Activated CD4-positive, alpha-beta T cell treated with anti-CD3 and anti-CD28 coated beads for 36 hours (primary cell): ENCODE results near the gene KIF18B. TPM values are rescaled to one million over a fixed set of nuclear protein-coding genes. Genes with fewer than 3 reads are reported as not detected.

Experiments used
- ATAC-seq: fragments of 200-7000 bp; cut with Tn5 transposase; one replicate; pipeline ENCODE4 v1.10.0; 2021; ENCODE audit warnings: mild to moderate bottlenecking, moderate library complexity
- CTCF ChIA-PET: fragments of 350-600 bp; sonication (Branson Sonifier 250); formaldehyde crosslinking; loops from one replicate; lab custom pipeline; 2021; ENCODE audit warnings: antibody characterized with exemption; lab: Charles Lee
- POLR2A ChIA-PET: fragments of 350-600 bp; sonication (Branson Sonifier 250); formaldehyde crosslinking; loops from one replicate; lab custom pipeline; 2021; ENCODE audit warnings: antibody characterized with exemption, inconsistent platforms; lab: Charles Lee
- DNase-seq: peaks from one replicate; pipeline ENCODE4 v3.0.0-alpha.2; 2020
- H3K27ac Mint-ChIP-seq: one replicate; pipeline ENCODE4 v1.8.0; 2021; ENCODE audit warnings: mixed read lengths
- H3K27me3 Mint-ChIP-seq: one replicate; pipeline ENCODE4 v1.8.0; 2021; ENCODE audit warnings: mixed read lengths
- H3K36me3 Mint-ChIP-seq: one replicate; pipeline ENCODE4 v1.8.0; 2021; ENCODE audit warnings: low read depth, mixed read lengths
- H3K4me1 Mint-ChIP-seq: one replicate; pipeline ENCODE4 v1.8.0; 2021; ENCODE audit warnings: mixed read lengths
- H3K4me3 Mint-ChIP-seq: one replicate; pipeline ENCODE4 v1.8.0; 2021; ENCODE audit warnings: mild to moderate bottlenecking, moderate library complexity, mixed read lengths
- H3K9me3 Mint-ChIP-seq: one replicate; pipeline ENCODE4 v1.8.0; 2021; ENCODE audit warnings: low read depth, mixed read lengths
- intact Hi-C, 2 experiments: fragments of 100-400 bp; cut with DNase I in 1 of 2; cut with micrococcal nuclease in 1 of 2; formaldehyde crosslinking; loops; one replicate each; pipeline versions ENCODE4 v1.14.2 to v1.15.1; 2022 to 2024; cut with DNase I, micrococcal nuclease
- total RNA-seq, 2 experiments: library from RNA; stranded (reverse); gene quantifications; one replicate each; pipeline ENCODE4 v1.2.3, GENCODE V29; 2021

KIF18B gene
- total RNA-seq, 2 experiments from 2014 or later, result 38.9 to 48.7 TPM

- Mint-ChIP-seq H3K4me3 (no peak overlapping the region), H3K36me3 (peaks cover 38% of the 10 kb centered on the region), H3K4me1 (peaks cover 6% of the 10 kb centered on the region), H3K9me3 (no peaks in the 10 kb centered on the region), H3K27me3 (no peaks in the 10 kb centered on the region), H3K27ac (no peak overlapping the region)
- CTCF ChIA-PET, result interaction anchor here (0.6 to 1.3 kb wide), 2 partner anchors 86 to 368 kb away, joined by 3 read pairs; no protein-coding TSS in a partner anchor
- DNase-seq (no peak), ATAC-seq (no peak)
- intact Hi-C loops, result no loop called here
- POLR2A ChIA-PET, result no interaction called here
These were observed 12.5 kb downstream of the KIF18B start for GRCh38 chr17:44935116-44935515.

DNA sequence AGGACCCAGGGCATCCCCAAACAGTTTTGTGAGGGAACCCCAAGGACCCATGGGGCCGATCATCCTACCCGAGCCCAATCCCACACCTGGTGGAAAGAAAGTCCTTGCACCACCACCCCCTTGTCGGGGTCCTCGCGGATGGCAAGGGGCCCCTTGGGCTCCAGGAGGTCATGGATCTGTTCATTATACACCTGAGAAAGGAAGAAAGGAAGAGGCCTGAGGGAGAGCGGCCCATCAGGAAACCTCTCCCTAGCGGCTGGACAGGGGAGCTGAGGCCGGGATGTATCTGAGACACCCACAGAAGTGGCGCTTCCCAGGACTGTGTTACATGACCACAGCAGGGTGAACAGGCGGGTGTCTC, 12.8 kb downstream of the KIF18B start:
- Mint-ChIP-seq H3K9me3 (no peaks in the 10 kb centered on the region), H3K36me3 (peaks cover 36% of the 10 kb centered on the region), H3K27me3 (no peaks in the 10 kb centered on the region), H3K4me1 (peaks cover 6% of the 10 kb centered on the region), H3K4me3 (no peak overlapping the region), H3K27ac (no peak overlapping the region)
- intact Hi-C loops, result no loop called here
- ATAC-seq (no peak), DNase-seq (no peak)
- ChIA-PET POLR2A (no interaction called here), CTCF (interaction anchor here (0.6 kb wide), 1 partner anchor 368 kb away, joined by 3 read pairs; no protein-coding TSS in a partner anchor)

DNA sequence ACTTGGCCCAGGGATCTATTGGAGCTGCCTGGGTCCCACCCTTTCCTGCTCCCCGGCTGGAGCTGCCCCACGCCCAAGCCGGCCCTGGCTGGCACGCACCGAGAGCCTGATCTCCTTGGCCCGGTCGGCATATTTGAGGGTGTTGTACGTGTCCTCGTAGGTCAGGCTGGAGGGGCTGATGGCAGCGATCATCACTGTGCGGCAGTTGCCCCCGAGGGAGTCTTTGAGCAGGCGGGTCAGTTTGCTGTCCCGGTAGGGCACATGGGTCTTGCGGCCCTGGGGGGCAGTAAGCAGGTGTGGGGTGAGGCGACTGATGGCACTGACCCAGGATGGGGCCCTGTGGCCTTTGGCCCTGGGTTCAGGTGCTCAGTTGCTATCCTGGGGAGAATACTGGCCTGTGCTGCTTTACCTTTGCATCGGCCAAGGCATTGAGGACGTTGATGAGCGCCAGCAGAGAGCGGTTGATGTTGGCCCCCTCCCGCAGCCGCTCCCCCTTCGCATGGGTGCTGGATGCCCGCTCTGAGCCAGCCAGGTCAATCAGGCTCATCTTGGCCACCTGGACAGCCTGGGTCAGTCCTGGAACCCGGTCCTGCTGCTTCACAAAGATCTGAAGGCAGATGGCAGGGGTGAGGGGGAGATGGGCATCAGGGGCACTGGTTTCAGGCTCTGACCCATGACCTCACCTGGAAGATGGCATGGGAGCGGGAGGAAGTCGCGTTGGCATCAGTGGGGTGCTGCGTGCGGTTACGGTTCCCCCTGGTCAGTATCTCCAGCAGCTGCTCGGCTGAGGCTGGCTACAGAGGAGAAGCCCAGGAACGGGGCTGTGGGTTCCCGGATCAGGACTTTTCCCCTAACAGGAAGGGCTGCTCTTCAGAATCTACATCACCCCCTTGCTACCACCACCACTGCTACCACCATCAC, 13.5 kb downstream of the KIF18B start:
- no peaks in the 10 kb centered on the region for H3K9me3 Mint-ChIP-seq
- ChIA-PET CTCF (interaction anchor here (0.6 kb wide), 1 partner anchor 52 kb away, joined by 3 read pairs; no protein-coding TSS in a partner anchor), POLR2A (interaction anchor here (0.6 to 0.7 kb wide), 2 partner anchors 19 to 48 kb away, joined by 3 to 4 read pairs; no protein-coding TSS in a partner anchor)
- H3K36me3 Mint-ChIP-seq, result peaks cover 37% of the 10 kb centered on the region
- DNase-seq, result peak; percentile 0
- H3K4me3 Mint-ChIP-seq, result no peak overlapping the region
- intact Hi-C loops, result no loop called here
- ATAC-seq, result no peak
- no peak overlapping the region for H3K27ac Mint-ChIP-seq
- no peaks in the 10 kb centered on the region for H3K27me3 Mint-ChIP-seq
- H3K4me1 Mint-ChIP-seq, result peaks cover 6% of the 10 kb centered on the region

DNA sequence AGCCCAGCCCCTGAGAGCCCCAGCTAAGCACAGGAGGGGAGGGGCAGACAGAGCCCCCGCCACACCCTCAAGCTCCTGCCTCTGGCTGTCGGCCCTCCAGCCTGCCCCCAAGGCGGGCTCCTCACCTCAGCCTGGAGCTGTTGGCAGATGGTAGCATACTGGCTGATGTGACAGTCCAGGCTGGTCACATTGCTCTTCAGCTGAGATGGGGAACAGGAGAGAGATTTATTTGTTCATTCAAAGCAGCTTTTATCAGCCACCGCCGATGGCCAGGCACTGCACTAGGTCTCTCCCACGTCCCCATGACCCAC, 14.8 kb downstream of the KIF18B start:
- ATAC-seq, result no peak
- Mint-ChIP-seq H3K27ac (no peak overlapping the region), H3K9me3 (no peaks in the 10 kb centered on the region), H3K27me3 (no peaks in the 10 kb centered on the region), H3K4me1 (peaks cover 6% of the 10 kb centered on the region), H3K4me3 (no peak overlapping the region), H3K36me3 (peaks cover 42% of the 10 kb centered on the region)
- ChIA-PET POLR2A (no interaction called here), CTCF (no interaction called here)
- DNase-seq, result peak; percentile 2
- intact Hi-C loops, result no loop called here

DNA sequence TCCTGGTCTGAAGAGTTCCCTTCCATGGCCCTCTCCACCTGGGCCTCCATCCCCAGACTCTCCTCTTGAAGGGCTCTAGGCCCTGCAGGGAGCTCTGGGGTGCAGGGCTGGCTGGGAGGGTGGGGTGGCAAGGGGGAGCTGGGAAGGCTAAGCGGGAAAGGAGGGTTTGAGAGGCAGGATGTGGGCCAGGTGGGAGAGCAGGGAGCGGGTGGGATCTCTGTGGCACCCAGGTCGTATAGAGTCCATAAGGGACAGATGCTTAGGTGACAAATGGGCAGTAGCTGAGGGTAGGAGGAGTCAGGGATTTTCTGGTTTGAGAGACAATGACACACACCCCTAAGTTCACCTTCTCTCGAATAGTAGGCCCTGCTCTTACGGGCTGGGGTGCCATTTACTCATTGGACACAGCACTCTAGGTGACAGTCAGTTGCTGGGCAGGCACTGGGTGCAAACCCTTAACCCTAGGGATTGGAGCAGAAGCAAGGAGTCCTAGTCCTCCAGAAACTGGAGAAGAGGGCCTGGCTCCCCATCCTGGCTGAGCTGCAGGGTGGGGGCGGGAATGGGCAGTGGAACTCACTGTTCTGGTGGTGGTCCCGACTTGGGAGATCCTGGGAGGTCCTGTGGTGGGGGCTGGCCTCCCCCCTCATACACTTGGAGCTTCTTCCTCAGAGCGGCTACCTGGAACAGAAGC, 15.3 kb downstream of the KIF18B start:
- intact Hi-C loops, result no loop called here
- H3K27ac Mint-ChIP-seq, result no peak overlapping the region
- DNase-seq (peak; percentile 1), ATAC-seq (no peak)
- H3K36me3 Mint-ChIP-seq, result peaks cover 43% of the 10 kb centered on the region
- H3K4me1 Mint-ChIP-seq, result peaks cover 6% of the 10 kb centered on the region
- H3K4me3 Mint-ChIP-seq, result no peak overlapping the region
- H3K27me3 Mint-ChIP-seq, result no peaks in the 10 kb centered on the region
- H3K9me3 Mint-ChIP-seq, result no peaks in the 10 kb centered on the region
- CTCF ChIA-PET, result interaction anchor here (1.8 kb wide), 1 partner anchor 12 kb away, joined by 7 read pairs; no protein-coding TSS in a partner anchor
- POLR2A ChIA-PET, result interaction anchor here (0.6 kb wide), 1 partner anchor 40 kb away, joined by 7 read pairs; no protein-coding TSS in a partner anchor

- ChIA-PET CTCF (interaction anchor here (1.1 to 1.8 kb wide), 2 partner anchors 11 kb away, joined by 3 to 7 read pairs; no protein-coding TSS in a partner anchor), POLR2A (interaction anchor here (0.6 kb wide), 1 partner anchor 41 kb away, joined by 7 read pairs; no protein-coding TSS in a partner anchor)
- Mint-ChIP-seq H3K36me3 (peaks cover 46% of the 10 kb centered on the region), H3K27me3 (no peaks in the 10 kb centered on the region), H3K27ac (no peak overlapping the region), H3K4me1 (peaks cover 2% of the 10 kb centered on the region), H3K9me3 (no peaks in the 10 kb centered on the region), H3K4me3 (no peak overlapping the region)
- ATAC-seq (no peak), DNase-seq (peak; percentile 1)
- intact Hi-C loops, result no loop called here
These were observed 16.2 kb downstream of the KIF18B start for GRCh38 chr17:44931376-44931775.

DNA sequence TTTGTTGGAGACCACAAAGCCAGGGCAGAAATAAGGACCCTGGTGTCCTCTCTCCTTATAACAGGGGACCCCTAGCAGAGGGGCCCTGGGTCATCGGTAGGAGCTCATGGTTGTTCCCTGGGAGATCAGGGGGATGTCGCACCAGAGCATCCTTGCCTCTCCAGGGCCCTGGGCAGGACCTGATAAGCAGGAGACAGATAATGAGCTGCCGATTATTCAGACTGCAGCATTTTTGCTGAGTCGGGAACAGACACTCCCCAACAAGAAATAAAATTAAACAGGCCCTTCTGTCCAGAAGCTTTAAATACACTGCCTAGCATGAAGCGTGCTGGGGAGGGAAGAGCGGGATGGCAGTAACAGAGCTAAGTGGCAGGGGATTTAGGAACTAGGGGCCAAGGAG, 16.9 kb downstream of the KIF18B start:
- no peak overlapping the region for H3K27ac Mint-ChIP-seq
- ATAC-seq, result no peak
- no peak overlapping the region for H3K4me3 Mint-ChIP-seq
- H3K27me3 Mint-ChIP-seq, result no peaks in the 10 kb centered on the region
- ChIA-PET CTCF (interaction anchor here (0.9 to 1.8 kb wide), 3 partner anchors 10 to 91 kb away, joined by 3 to 7 read pairs (median 5); no protein-coding TSS in a partner anchor), POLR2A (no interaction called here)
- peak; percentile 1 for DNase-seq
- peaks cover 45% of the 10 kb centered on the region for H3K36me3 Mint-ChIP-seq
- intact Hi-C loops, result no loop called here
- H3K9me3 Mint-ChIP-seq, result no peaks in the 10 kb centered on the region
- H3K4me1 Mint-ChIP-seq, result no peaks in the 10 kb centered on the region

GRCh38 chr17:44928950-44929720, 18.4 kb downstream of the KIF18B start:
- H3K36me3 Mint-ChIP-seq, result peaks cover 42% of the 10 kb centered on the region
- intact Hi-C loops, result loop anchor here in 1 of 2 experiments (10.0 kb wide), 1 partner anchor 266 kb away; no protein-coding TSS in a partner anchor
- DNase-seq (peak; percentile 3), ATAC-seq (no peak)
- no peak overlapping the region for H3K4me3 Mint-ChIP-seq
- no peak overlapping the region for H3K27ac Mint-ChIP-seq
- H3K4me1 Mint-ChIP-seq, result no peaks in the 10 kb centered on the region
- H3K9me3 Mint-ChIP-seq, result no peaks in the 10 kb centered on the region
- CTCF ChIA-PET, result interaction anchor here (0.5 kb wide), 1 partner anchor 121 kb away, joined by 4 read pairs; no protein-coding TSS in a partner anchor
- POLR2A ChIA-PET, result no interaction called here
- no peaks in the 10 kb centered on the region for H3K27me3 Mint-ChIP-seq

- H3K4me3 Mint-ChIP-seq, result no peak overlapping the region
These were observed 19.4 kb downstream of the KIF18B start for GRCh38 chr17:44928136-44928535.

DNA sequence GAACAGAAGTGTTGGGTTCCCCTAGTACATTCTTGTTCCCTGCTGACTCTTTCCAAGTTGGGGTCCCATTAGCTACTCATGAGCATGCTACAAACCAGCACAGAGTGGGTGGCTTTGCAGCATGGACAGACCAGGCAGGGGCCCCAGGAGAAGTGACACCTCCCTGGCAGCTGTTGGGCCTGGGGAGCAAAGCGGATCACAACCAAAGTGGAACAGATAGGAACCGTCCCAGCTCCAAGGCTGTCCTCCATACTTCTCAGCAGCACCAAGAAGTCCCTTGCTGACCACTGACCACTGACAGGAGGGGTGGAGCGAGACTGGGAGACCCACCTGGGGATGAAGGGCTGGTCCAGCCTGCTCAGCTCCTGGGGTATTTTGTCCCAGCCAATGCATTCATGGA, 19.9 kb downstream of the KIF18B start:
- Mint-ChIP-seq H3K4me3 (no peak overlapping the region), H3K4me1 (no peaks in the 10 kb centered on the region), H3K9me3 (no peaks in the 10 kb centered on the region), H3K27me3 (no peaks in the 10 kb centered on the region), H3K36me3 (peaks cover 38% of the 10 kb centered on the region), H3K27ac (no peak overlapping the region)
- ChIA-PET CTCF (no interaction called here), POLR2A (no interaction called here)
- intact Hi-C loops, result loop anchor here in 1 of 2 experiments (10.0 kb wide), 1 partner anchor 267 kb away; no protein-coding TSS in a partner anchor
- ATAC-seq (no peak), DNase-seq (peak; percentile 3)

More at GRCh38 chr17:44928136-44928535, 19.4 kb downstream of the KIF18B start:
- Mint-ChIP-seq H3K4me1 (no peaks in the 10 kb centered on the region), H3K9me3 (no peaks in the 10 kb centered on the region), H3K27ac (no peak overlapping the region), H3K27me3 (no peaks in the 10 kb centered on the region), H3K36me3 (peaks cover 38% of the 10 kb centered on the region)
- intact Hi-C loops, result loop anchor here in 1 of 2 experiments (10.0 kb wide), 1 partner anchor 267 kb away; no protein-coding TSS in a partner anchor
- no peak for DNase-seq
- POLR2A ChIA-PET, result no interaction called here
- CTCF ChIA-PET, result no interaction called here
- no peak for ATAC-seq
